ENCODE data around the gene KLC1. TPM values are rescaled to one million over a fixed set of nuclear protein-coding genes. Genes with fewer than 3 reads are reported as not detected.
A peak's percentile ranks its signal among the peaks of the same experiment; 100 is the strongest.

The KLC1 gene
- total RNA-seq, 2 donors from 2014 or later: 78.1 to 112 TPM

GRCh38 chr14:103621860-103622259, 7.2 kb upstream of the KLC1 start:
- Histone ChIP-seq H3K9me3 (no peaks in the 10 kb centered on the region), H3K36me3 (no peaks in the 10 kb centered on the region), H3K4me3 (no peak overlapping the region), H3K27ac (no peak overlapping the region), H3K9ac (ENCODE audit: low read depth in 2 of 2, low read length in 2 of 2) (no peak overlapping the region), H3K4me1 (peaks cover 7% of the 10 kb centered on the region), H3K27me3 (no peaks in the 10 kb centered on the region)
- intact Hi-C loops (cut with DNase I): no loop called here
- DNase-seq: no peak
- no peak for TF ChIP-seq CTCF (IDR thresholded peaks at IDR 0.05)

- Histone ChIP-seq H3K27me3 (no peaks in the 10 kb centered on the region), H3K9ac (ENCODE audit: low read depth in 2 of 2, low read length in 2 of 2) (no peak overlapping the region), H3K9me3 (no peaks in the 10 kb centered on the region), H3K36me3 (no peaks in the 10 kb centered on the region), H3K27ac (no peak overlapping the region), H3K4me1 (peaks cover 7% of the 10 kb centered on the region), H3K4me3 (no peak overlapping the region)
- no peak for DNase-seq
- TF ChIP-seq CTCF (IDR thresholded peaks at IDR 0.05): no peak
- intact Hi-C loops (cut with DNase I): no loop called here
These were observed 5.7 kb upstream of the KLC1 start for GRCh38 chr14:103623308-103623707.

GRCh38 chr14:103623883-103624482, 5.0 kb upstream of the KLC1 start:
- H3K27me3 ChIP-seq: no peaks in the 10 kb centered on the region
- TF ChIP-seq CTCF (IDR thresholded peaks at IDR 0.05): no peak
- intact Hi-C loops (cut with DNase I): no loop called here
- H3K9ac ChIP-seq (ENCODE audit: low read depth in 2 of 2, low read length in 2 of 2): no peak overlapping the region
- DNase-seq: no peak
- peaks cover 7% of the 10 kb centered on the region for H3K4me1 ChIP-seq
- no peaks in the 10 kb centered on the region for H3K36me3 ChIP-seq
- H3K9me3 ChIP-seq: no peaks in the 10 kb centered on the region
- no peak overlapping the region for H3K4me3 ChIP-seq
- no peak overlapping the region for H3K27ac ChIP-seq

GRCh38 chr14:103624860-103625259, 4.2 kb upstream of the KLC1 start:
- Histone ChIP-seq H3K9ac (ENCODE audit: low read depth in 2 of 2, low read length in 2 of 2) (peak overlapping the region in 1 of 2 donors; percentile 58), H3K27me3 (no peaks in the 10 kb centered on the region)

GRCh38 chr14:103625356-103626095, 3.5 kb upstream of the KLC1 start:
- TF ChIP-seq CTCF (IDR thresholded peaks at IDR 0.05): no peak
- intact Hi-C loops (cut with DNase I): loop anchor here (5.0 kb wide), 1 partner anchor 48 kb away; no protein-coding TSS in a partner anchor
- H3K27ac ChIP-seq: no peak overlapping the region
- H3K9me3 ChIP-seq: no peaks in the 10 kb centered on the region
- no peak overlapping the region for H3K4me3 ChIP-seq
- peaks cover 7% of the 10 kb centered on the region for H3K4me1 ChIP-seq
- no peaks in the 10 kb centered on the region for H3K36me3 ChIP-seq
- peak; percentile 19 for DNase-seq
- peak overlapping the region in 1 of 2 donors; percentile 58 for H3K9ac ChIP-seq (ENCODE audit: low read depth in 2 of 2, low read length in 2 of 2)
- H3K27me3 ChIP-seq: no peaks in the 10 kb centered on the region

More at GRCh38 chr14:103624860-103625259, 4.2 kb upstream of the KLC1 start:
- Histone ChIP-seq H3K4me3 (no peak overlapping the region), H3K9me3 (no peaks in the 10 kb centered on the region), H3K4me1 (peaks cover 7% of the 10 kb centered on the region), H3K27ac (no peak overlapping the region), H3K36me3 (no peaks in the 10 kb centered on the region)
- intact Hi-C loops (cut with DNase I): loop anchor here (5.0 kb wide), 1 partner anchor 48 kb away; no protein-coding TSS in a partner anchor
- DNase-seq: peak; percentile 71
- no peak for TF ChIP-seq CTCF (IDR thresholded peaks at IDR 0.05)

Data from colonic mucosa (tissue), 4 donors.